GM12873 (cell line): Measurements from ENCODE around the gene SRGAP1.

Experiments
- CTCF ChIP-seq: IDR thresholded peaks from 2 replicates; pipeline ENCODE4 v1.5.1; 2012; ENCODE audit warnings: low read depth, mild to moderate bottlenecking, moderate library complexity, low read length, control low read depth; ENCODE audit not compliant: insufficient read depth; ENCODE audit errors: missing control alignments

Gene SRGAP1

GRCh38 chr12:64042911-64043310 is 198.4 kb downstream of the SRGAP1 start:
- TF ChIP-seq CTCF = no peak

GRCh38 chr12:64044191-64044590 is 199.7 kb downstream of the SRGAP1 start:
- no peak for TF ChIP-seq CTCF

GRCh38 chr12:64051057-64051456 is 206.6 kb downstream of the SRGAP1 start:
- TF ChIP-seq CTCF = no peak

GRCh38 chr12:64053117-64053516 is 208.6 kb downstream of the SRGAP1 start:
- TF ChIP-seq CTCF = no peak

GRCh38 chr12:64054079-64054520 is 209.6 kb downstream of the SRGAP1 start:
- no peak for TF ChIP-seq CTCF

- TF ChIP-seq CTCF = no peak
Observed at GRCh38 chr12:64056741-64057140, 212.2 kb downstream of the SRGAP1 start.

- TF ChIP-seq CTCF = no peak
Observed at GRCh38 chr12:64057706-64058105, 213.2 kb downstream of the SRGAP1 start.
